ENCODE measurements around the gene JARID2.

DNA sequence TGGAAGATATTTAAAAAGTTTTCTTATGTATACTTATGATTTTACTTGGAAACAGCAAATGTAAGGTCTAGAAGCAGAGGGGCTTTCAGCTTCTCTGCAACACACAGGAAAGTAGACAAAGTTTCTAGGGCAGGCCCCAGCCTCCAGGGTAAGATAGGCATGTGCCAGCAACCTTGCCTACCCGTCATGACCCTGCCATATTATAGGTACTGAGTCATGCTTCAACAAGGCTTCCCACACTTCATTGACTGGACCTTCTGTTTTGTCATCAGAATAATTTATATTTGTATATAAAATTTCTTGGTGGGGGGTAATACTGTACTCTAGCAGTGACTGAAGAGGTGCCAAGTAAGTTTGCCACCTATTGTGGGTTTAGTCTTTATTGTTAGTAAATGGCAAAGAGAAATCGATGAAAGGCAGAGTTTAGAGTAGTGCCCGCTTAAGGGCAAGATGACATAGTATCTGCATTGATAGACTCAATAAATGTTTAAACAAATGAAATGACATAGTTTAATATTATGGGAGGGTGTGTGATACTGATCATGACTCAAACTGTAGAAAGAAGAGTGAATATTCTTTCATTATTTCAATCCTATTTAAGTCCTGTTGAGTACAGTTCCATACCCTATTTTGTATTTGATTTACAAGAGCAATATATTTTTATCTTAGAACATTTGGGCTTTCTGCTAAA lies 95.6 kb downstream of the JARID2 start:
- no peak for TF ChIP-seq EZH2 (IDR thresholded peaks at IDR 0.05; ENCODE audit: borderline replicate concordance, low read length)
- TF ChIP-seq, protein P1, sequence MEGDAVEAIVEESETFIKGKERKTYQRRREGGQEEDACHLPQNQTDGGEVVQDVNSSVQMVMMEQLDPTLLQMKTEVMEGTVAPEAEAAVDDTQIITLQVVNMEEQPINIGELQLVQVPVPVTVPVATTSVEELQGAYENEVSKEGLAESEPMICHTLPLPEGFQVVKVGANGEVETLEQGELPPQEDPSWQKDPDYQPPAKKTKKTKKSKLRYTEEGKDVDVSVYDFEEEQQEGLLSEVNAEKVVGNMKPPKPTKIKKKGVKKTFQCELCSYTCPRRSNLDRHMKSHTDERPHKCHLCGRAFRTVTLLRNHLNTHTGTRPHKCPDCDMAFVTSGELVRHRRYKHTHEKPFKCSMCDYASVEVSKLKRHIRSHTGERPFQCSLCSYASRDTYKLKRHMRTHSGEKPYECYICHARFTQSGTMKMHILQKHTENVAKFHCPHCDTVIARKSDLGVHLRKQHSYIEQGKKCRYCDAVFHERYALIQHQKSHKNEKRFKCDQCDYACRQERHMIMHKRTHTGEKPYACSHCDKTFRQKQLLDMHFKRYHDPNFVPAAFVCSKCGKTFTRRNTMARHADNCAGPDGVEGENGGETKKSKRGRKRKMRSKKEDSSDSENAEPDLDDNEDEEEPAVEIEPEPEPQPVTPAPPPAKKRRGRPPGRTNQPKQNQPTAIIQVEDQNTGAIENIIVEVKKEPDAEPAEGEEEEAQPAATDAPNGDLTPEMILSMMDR (conservative IDR thresholded peaks at IDR 0.05 in 1 of 2, IDR thresholded peaks at IDR 0.05 in 1 of 2; ENCODE audit: extremely low read depth in 1 of 2, insufficient read depth in 1 of 2, low read depth in 1 of 2, low read length in 2 of 2): no peak

Data from mammary epithelial cell (primary cell).